GM12874 (cell line): ENCODE data around the gene PLB1.

ENCODE experiments used
- CTCF ChIP-seq: IDR thresholded peaks from 2 replicates; pipeline ENCODE4 v1.5.1; 2011; ENCODE audit warnings: low read depth, mild to moderate bottlenecking, control low read depth, low read length, moderate library complexity; ENCODE audit not compliant: insufficient read depth

Gene PLB1

DNA sequence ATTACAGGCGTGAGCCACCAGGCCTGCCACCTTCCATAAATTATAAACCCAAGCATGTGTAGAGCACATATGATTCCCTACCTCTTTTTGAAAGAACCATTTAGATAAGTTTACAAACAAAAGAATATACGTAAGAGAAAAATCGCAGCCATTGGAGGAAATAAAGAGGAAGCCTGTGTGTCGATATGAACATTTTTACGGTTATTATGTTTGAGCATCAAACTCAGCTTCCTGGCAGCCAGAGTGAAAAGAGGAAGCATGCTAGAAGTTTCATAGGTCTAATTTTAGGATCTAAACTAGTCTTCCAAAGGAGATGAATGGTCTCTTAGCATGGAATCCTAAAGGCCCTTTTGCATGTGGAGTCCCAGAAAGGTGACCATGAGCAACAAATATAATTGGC is 104.3 kb downstream of the PLB1 start:
- TF ChIP-seq CTCF: no peak

- TF ChIP-seq CTCF: no peak
Observed at GRCh38 chr2:28601616-28602015, 105.8 kb downstream of the PLB1 start.

DNA sequence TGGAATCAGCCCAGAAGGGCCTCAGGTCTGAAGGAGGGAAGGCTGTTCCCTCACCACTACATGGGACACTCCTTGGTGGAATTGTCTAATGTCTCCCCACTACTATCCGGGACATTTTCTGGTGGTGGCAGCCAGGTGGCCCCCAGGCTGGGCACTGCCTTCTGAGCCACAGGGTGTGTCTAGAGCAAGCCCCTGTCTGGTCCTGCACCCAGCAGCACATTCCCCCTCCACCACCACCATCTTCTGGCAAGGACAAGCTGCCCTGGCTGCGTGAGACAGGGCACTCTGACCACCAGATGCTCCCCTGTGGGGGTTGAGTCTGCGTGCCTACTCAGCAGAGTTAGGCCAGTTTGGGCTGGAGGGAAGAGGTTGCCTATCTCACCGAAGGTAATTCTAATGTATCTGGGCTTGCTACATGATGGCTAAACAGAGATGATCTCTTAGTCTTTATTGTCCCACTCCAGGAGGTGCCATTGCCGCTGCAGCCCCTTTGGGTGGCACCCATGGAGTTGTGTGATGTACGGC is 106.3 kb downstream of the PLB1 start:
- TF ChIP-seq CTCF: no peak

- no peak for TF ChIP-seq CTCF
Observed at GRCh38 chr2:28602751-28603639, 107.1 kb downstream of the PLB1 start.

- no peak for TF ChIP-seq CTCF
Observed at GRCh38 chr2:28603821-28604220, 108.0 kb downstream of the PLB1 start.

GRCh38 chr2:28604284-28604843 is 108.5 kb downstream of the PLB1 start:
- no peak for TF ChIP-seq CTCF

DNA sequence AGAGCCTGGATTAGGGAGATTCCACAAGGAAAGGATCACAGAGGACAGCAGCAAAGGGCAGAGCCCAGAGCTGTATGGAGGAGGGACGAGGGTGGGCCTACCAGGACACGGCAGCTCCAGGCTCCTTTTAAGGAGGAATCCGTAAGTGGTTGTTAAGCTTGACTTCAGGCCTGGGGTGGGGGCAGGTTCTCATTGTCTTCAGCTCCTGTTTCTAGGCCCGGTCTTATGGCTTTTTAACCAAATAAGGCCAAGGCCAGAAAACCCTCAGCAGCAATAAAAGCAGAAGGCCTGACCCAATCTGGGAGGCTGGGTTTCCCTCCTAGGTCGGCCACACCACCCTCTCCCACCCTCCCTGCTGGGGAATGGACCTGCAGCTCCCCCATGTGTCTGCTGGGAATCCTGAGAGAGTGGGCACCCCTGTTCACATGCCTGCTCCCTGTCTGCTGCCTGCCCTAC is 111.2 kb downstream of the PLB1 start:
- no peak for TF ChIP-seq CTCF
